Suppressor macrophage treated with lipopolysaccharide for 4 hours (primary cell): Measurements from ENCODE around the gene DARS1.

Experiments
- DNase-seq: peaks from one replicate; pipeline ENCODE4 v3.0.0-alpha.2; 2020

Gene DARS1

GRCh38 chr2:136014411-136014810 is 29.0 kb upstream of the DARS1 start:
- DNase-seq: no peak

DNA sequence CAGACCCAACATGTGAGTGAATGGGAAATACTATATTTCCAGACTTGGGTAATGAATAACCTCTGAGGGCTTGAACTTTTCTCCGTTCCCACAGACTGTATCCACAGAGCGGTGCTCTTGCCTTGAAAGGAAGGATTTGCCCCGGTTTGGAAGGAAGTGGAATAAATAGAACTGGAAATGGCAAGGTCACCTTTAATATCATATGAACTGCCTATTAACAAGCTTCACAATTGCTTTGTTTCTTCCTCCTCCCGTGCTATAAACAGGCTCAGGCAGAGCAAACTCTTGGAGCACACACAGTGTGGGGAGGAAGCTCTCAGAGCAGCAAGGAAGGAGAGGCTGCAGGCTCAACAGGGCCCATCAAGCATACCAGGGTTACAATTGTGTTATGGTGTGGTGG is 28.5 kb upstream of the DARS1 start:
- peak; percentile 34 for DNase-seq

DNA sequence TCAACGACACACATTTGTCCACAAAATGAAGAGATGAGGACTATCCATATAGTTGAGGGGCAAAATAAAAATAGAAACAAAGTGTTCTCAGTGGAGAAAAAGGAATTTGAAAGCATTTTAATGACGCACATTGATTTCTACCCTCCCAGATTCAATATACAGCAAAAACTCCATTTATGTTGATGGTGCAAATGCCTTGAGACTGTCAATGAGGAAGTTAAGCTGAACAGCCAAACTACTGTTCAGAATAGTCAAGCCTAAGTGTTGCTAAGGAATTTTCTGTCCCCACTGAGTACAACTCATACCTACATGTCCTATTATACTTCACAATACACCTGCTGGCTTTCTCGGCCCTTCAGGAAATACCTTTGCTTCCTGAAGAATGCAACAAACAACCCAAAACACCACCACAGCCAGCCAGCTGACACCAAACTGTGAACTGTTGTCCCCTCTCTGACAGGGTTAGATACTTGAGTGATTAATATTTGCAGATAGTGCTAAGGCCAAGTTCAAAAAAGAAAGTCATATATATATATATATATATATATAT is 27.8 kb upstream of the DARS1 start:
- peak; percentile 42 for DNase-seq

GRCh38 chr2:136012315-136012714 is 26.9 kb upstream of the DARS1 start:
- peak; percentile 48 for DNase-seq

- DNase-seq: no peak
These were observed 24.7 kb upstream of the DARS1 start for GRCh38 chr2:136010126-136010525.

GRCh38 chr2:136008205-136008865 is 22.9 kb upstream of the DARS1 start:
- DNase-seq: peak; percentile 94

DNA sequence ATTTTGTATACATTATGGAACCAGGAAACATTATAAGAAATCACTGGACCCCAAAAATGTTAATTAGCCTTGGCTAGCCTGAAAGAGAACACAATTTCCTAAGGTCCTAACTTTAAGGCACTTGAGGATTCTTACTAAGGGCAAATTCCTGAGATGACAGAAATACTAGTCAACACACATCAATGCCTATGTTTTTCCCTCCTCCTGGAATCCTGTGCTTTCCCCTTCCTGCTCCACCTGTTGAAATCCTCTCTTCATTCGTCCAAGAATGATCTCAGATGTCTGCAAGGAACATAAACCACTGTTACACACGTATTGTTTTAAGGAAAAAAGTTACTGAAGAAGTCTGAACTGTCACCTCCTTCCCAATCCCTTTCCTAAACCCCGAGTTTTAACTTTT is 21.2 kb upstream of the DARS1 start:
- DNase-seq: no peak

DNA sequence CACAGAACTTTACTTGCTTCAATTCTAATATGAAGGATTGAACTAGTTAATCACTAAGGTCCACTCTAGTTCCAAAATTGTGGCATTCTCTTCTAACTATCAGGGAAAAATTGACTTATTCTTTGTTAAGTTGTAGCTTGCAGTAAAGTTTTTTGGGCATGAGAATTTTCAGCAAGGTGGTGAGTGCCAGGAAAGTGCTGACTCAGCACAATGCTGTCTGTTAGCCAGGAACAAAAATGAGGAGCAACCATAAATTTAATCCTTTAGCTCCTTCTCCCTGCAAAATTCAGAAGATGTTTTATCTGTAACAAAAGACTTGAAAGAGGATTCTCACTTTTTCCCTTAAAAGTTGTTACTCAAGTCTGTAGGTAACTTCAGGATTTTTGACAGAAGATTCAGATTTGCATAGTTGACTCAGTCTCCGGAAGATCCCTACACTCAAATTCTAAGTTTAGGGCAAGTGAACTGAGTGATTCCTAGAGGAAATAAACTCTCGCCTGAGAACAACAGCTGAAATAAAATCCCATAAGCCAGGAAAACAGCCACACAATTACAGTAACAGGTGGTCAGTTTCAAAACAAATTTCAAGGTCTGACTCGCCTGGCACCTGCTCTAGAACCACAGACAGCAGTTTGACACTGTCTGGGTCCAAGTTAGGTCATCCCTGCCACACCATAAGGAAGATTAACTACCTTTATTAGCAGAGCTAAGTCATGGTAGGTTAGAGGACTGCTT is 20.2 kb upstream of the DARS1 start:
- DNase-seq: peak; percentile 27

- DNase-seq: no peak
These were observed 19.5 kb upstream of the DARS1 start for GRCh38 chr2:136004965-136005364.

DNA sequence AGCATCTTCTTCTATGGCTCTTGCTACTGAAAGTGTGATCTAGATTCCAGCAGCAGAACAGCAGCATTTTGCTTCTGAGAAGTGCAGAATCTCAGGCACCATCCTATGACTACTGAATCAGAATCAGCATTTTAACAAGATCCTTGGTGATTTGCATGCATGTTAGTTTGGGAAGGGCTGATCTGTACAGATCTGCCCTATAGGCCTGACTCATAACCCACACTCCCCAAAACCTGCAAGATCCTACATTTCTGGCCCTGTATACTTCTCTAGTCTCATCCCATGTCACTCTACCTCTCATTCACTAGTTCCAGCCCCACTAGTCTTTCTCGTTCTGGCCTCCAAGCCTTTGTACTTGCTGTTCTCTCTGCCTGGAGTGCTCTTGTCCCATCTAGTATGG is 15.7 kb upstream of the DARS1 start:
- no peak for DNase-seq

DNA sequence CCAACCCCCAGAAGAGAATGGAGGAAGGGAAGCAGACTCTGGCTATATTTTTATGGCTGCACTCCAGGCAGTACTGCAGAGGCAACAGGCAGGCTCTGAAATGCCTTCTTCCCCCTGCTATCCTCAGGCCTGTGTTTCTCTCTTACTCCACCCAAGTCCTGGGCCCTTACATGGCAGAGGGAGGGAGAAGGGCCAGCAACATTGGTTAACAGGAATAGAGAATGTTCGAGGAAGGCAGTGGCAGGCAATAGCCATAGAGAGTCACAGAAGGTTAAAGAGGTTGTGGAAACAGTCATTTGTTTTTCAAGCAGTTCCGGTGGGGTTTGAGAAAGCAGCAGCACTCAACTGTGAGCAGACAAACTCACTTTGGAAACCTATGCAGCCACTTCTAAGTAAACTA is 15.1 kb upstream of the DARS1 start:
- DNase-seq: no peak

DNA sequence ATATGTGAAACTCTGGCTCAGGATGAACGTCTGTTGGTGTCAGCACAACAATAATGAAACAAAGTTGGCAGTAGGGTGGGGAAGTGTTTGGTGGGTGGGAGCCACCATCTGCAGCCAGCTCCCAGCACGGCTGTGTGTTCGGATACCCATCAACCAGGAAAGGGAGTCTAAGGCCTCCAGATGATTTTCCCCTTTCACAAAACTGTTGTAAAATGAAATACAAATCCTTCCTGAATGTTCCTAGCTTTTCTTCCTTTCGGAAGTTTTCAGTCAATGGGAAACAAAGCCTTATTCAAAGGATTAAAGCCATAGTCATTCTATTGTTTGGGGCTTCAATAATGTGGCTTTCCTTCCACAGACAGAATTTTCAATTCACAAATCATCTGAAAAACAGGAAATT is 14.5 kb upstream of the DARS1 start:
- no peak for DNase-seq

- no peak for DNase-seq
These were observed 13.5 kb upstream of the DARS1 start for GRCh38 chr2:135998879-135999278.

GRCh38 chr2:135997380-135997779 is 12.0 kb upstream of the DARS1 start:
- DNase-seq: peak; percentile 59

- no peak for DNase-seq
These were observed 10.9 kb upstream of the DARS1 start for GRCh38 chr2:135996304-135996703.

- DNase-seq: no peak
These were observed 8.9 kb upstream of the DARS1 start for GRCh38 chr2:135994281-135994680.

GRCh38 chr2:135993421-135993820 is 8.0 kb upstream of the DARS1 start:
- DNase-seq: no peak

DNA sequence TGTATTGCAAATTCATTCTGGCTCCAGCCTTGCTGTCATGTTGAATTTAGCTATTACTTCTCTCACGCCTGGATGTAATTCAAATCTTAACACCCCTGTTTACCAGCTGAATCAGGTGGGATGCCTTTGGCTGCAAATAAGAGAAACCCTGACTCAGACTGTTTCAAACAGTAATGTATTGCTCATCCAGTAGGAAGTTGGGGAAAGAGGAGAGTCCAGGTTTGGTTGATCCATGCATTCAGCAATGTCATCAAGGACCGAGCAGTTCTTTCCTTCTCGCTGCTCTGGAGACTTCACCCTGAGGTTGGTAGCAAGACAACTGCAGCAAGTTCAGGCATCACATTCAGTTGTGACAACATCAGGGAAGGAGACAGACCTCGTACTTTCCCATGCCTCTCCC is 6.4 kb upstream of the DARS1 start:
- DNase-seq: no peak

DNA sequence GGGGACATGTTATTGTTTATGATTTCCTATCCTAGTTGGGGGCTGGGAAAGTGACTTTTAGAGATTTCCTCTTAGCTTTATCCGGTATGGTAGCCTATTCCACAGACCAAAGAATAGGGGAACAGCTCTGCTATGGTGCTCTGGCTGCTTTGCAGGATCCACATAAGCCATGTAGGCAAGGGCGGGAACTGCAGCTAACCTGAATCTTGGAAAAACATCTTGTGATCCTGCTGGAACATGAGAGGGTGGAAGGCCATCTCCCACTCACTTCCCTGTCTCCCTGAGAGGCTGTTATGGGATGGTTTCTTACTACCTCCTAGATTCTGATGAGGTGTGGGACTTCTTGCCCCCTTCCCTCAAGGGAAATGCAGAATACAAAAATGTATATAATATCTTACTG is 2.0 kb upstream of the DARS1 start:
- no peak for DNase-seq

GRCh38 chr2:135986507-135986906 is 1.1 kb upstream of the DARS1 start:
- no peak for DNase-seq

- peak; percentile 87 for DNase-seq
These were observed 484 bp upstream of the DARS1 start for GRCh38 chr2:135985826-135986393.

DNA sequence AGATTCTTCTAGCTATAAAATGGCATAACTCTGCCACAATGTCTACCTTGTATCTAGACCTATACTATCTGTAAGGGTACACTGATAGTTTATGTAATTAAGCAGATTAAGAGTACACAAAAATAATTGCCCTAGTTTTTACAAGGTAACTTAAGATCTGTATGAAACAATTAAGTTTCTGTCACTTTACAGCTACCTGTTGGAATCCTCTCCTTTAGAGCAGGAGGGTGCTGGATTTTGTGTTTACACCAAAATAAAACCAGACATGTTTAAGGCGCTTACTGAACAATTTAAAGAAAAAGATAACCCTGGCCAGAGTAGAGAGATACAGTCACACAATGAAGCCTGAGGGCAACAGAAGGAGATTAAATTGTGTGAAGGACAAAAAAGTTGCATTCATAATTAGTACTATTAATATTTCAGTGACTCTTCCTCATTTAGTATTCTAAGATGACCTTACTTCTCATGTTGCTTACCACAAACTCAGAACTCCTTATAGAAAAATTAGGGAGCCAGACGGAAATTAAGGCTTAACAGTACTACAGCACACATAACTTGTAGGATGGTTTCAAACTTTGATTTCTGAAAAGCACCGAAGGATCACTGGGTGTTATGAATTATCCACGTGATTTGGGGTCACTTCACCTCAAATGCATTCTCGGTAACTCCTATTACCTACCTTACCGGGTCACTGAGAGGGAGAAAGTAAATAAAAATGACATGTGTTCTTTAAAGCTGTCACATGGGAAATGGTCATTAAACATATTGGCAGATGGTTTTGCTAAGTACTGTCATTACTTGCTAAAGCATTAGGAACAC is 1.0 kb downstream of the DARS1 start:
- no peak for DNase-seq

DNA sequence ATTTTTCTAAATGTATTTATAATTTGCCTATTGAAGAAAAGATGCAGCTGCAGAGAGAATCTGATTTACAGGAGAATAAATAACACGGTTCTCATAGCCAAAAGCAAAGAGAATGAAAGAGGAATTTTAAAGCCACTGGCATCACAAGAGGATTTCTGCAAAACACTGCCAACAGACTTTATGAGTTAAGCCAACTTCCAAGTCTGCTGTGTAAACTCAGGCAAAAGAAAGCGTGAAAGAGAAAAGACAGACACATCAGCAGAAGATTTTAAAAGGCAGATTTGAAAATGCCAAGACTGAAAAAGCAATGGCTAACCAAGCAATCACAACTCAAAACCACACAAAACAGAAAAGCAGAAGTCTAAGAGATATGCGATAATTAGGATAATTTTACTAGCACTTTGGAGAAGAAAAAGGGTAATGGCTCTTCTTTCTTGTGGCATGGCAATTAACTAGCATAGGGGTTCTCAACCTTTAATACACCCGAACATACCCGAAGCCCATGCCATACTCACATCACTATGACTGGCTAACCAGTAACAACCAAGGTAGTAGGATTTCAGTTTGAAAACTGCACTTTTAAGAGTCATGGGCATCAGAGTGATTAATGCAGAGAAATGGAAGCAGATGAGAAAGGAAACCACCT is 4.9 kb downstream of the DARS1 start:
- no peak for DNase-seq
